Neutrophil (primary cell): ENCODE data around the gene TEDC2.
"Not testable (repeated sequence)": the region's sequence is repeated elsewhere in the genome, so short reads cannot be mapped to it uniquely, and the experiment has no call there.

ENCODE experiments used
- H3K27ac ChIP-seq: fragments of 200-600 bp; sonication (generic); 2 replicates; pipeline ENCODE4 v1.5.1; 2016; ENCODE audit warnings: mild to moderate bottlenecking, moderate library complexity
- H3K27me3 ChIP-seq: fragments of 200-600 bp; sonication (generic); 2 replicates; pipeline ENCODE4 v1.6.0; 2016; ENCODE audit warnings: mild to moderate bottlenecking
- H3K36me3 ChIP-seq: fragments of 200-600 bp; sonication (generic); 2 replicates; pipeline ENCODE4 v1.5.1; 2017
- H3K4me1 ChIP-seq, 2 experiments: fragments of 200-600 bp in 1 of 2; sonication (generic) in 1 of 2; 1 replicate in 1 of 2; 2 replicates in 1 of 2; pipeline versions ENCODE4 v1.5.1 to v1.6.1; 2013 to 2016; ENCODE audit warnings: low read depth in 1 of 2, low read length in 1 of 2, mild to moderate bottlenecking in 1 of 2, moderate library complexity in 1 of 2; ENCODE audit not compliant: control insufficient read depth in 1 of 2, insufficient read depth in 1 of 2
- H3K4me3 ChIP-seq, 2 experiments: fragments of 200-600 bp in 1 of 2; sonication (generic) in 1 of 2; 1 replicate in 1 of 2; 2 replicates in 1 of 2; pipeline ENCODE4 v1.5.1; 2013 to 2016; ENCODE audit warnings: low read depth in 1 of 2, low read length in 1 of 2, mild to moderate bottlenecking in 1 of 2, moderate library complexity in 1 of 2
- H3K9me3 ChIP-seq: fragments of 200-600 bp; sonication (generic); 2 replicates; pipeline ENCODE4 v1.5.1; 2016
- CTCF ChIP-seq: fragments of 200-600 bp; sonication (generic); IDR thresholded peaks from 2 replicates; pipeline ENCODE4 v1.5.1; 2016; ENCODE audit warnings: antibody characterized with exemption

TEDC2 gene

DNA sequence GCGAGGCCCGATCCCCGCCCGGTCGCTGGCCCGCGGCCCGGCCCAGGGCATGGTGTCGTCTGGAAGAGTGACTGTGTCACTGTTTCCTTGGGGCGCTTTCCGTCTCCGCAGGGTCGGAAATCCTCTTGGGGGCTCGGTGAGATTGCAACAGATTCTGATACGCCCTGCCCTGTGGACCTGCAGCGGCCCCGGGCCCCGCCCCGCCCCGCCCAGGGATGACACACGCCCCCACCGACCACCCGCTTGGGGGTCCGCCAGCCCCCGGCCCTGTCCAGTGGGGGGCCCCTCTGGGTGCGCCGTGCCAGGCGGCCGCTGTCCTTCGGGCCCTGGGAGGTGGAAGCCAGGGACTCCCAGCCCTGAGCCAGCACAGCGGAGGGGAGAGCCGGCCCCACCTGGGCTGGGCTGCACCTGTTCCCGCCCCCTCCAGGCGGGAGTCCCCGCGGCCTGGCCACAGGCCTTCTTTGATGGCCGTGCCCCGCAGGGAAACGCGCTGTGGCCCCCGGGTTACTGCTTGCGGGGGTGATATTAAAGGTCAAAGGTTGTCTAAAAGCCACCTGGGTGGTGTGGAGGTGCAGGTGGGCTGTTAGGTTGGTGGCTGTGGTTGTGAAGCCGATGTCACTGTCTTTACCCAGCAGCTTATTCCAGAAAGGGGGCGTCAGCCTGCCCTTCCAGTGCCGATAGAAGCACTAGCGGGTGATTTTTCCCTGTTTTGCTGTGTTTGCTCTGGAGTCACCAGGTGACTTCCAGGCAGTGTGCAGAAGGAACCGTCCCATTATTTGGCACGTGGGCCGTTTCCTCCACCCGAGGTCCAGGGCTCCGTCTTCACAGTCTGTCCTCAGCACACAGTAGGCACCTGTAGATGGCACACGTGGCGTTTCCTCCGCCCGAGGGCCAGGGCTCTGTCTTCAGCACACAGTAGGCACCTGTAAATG lies 15.8 kb downstream of the TEDC2 start:
- Histone ChIP-seq H3K4me3 (peak overlapping the region; percentile 69 to 85), H3K27me3 (peaks cover 55% of the 10 kb centered on the region), H3K36me3 (no peaks in the 10 kb centered on the region), H3K4me1 (peaks cover 24 to 34% of the 10 kb centered on the region in 2 experiments), H3K27ac (no peak overlapping the region), H3K9me3 (no peaks in the 10 kb centered on the region)
- TF ChIP-seq CTCF = no peak

DNA sequence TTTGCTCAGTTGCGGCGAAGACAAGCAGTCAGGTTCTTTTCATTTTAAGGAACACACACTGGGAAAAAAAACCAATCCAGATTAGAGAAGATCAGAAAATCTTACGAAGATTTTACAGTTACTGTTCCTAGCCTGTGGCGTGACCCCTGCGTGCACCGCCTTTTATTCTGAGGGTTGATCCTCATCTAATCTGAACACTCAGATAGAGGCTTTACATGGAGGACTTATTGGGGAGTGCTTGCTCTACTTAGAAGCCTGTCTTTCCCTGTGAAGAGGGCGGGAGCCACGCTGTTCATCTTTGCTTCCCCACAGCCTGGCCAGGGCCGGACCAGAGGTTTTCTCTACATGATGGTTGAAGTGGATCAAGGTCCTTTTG lies 16.4 kb downstream of the TEDC2 start:
- H3K9me3 ChIP-seq = no peaks in the 10 kb centered on the region
- no peak overlapping the region for H3K27ac ChIP-seq
- H3K4me1 ChIP-seq = peaks cover 24 to 30% of the 10 kb centered on the region in 2 experiments
- H3K36me3 ChIP-seq = no peaks in the 10 kb centered on the region
- H3K4me3 ChIP-seq = no peak overlapping the region
- no peak for TF ChIP-seq CTCF
- H3K27me3 ChIP-seq = peaks cover 48% of the 10 kb centered on the region

DNA sequence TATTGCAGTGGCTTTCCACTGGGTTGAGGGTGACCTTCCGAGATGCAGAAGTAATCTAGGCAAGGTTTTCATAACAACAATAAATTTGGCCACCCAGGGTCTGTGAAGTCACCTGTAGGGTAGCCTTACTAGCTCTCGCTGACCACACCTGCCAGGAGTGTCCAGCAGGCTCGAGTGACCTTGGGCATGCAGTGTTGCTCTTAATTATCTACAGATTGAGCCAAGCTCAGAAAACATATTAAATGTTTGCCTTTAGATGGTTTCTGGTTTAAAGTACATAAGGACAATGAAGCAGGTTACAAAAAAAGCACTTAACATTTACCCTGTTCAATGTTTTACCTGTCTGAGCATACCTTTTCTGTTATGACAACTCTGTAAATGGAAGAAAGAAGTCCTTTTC lies 16.8 kb downstream of the TEDC2 start:
- no peaks in the 10 kb centered on the region for H3K9me3 ChIP-seq
- peaks cover 24 to 26% of the 10 kb centered on the region in 2 experiments for H3K4me1 ChIP-seq
- H3K27ac ChIP-seq = no peak overlapping the region
- H3K27me3 ChIP-seq = peaks cover 44% of the 10 kb centered on the region
- no peak overlapping the region for H3K4me3 ChIP-seq
- no peaks in the 10 kb centered on the region for H3K36me3 ChIP-seq
- TF ChIP-seq CTCF = no peak

DNA sequence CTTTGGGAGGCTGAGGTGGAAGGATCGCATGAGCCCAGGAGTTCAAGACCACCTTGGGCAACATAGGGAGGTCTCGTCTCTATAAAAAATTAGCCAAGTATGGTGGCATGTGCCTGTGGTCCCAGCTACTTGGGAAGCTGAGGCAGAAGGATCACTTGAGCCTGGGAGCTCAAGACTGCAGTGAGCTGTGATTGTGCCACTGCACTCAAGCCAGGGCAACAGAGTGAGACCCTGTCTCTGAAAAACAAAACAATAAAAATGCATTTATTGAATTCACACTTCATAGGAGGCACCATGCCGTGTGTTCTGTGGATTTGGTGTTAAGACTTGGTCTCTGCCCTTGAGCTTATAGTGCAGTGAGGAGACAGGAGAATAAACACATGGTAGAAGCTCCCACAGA lies 17.4 kb downstream of the TEDC2 start:
- Histone ChIP-seq H3K4me3 (no peak overlapping the region), H3K36me3 (no peaks in the 10 kb centered on the region), H3K9me3 (no peaks in the 10 kb centered on the region), H3K27ac (no peak overlapping the region), H3K27me3 (peaks cover 38% of the 10 kb centered on the region), H3K4me1 (peaks cover 24 to 26% of the 10 kb centered on the region in 2 experiments)
- no peak for TF ChIP-seq CTCF

GRCh38 chr16:2478279-2478678 lies 18.4 kb downstream of the TEDC2 start:
- H3K27me3 ChIP-seq = peaks cover 29% of the 10 kb centered on the region
- no peak for TF ChIP-seq CTCF
- no peaks in the 10 kb centered on the region for H3K9me3 ChIP-seq
- H3K27ac ChIP-seq = no peak overlapping the region
- H3K4me1 ChIP-seq = peaks cover 21 to 23% of the 10 kb centered on the region in 2 experiments
- H3K4me3 ChIP-seq = no peak overlapping the region
- H3K36me3 ChIP-seq = no peaks in the 10 kb centered on the region

GRCh38 chr16:2479996-2480395 lies 20.1 kb downstream of the TEDC2 start:
- H3K9me3 ChIP-seq, H3K4me3 ChIP-seq, H3K27ac ChIP-seq, H3K4me1 ChIP-seq, H3K36me3 ChIP-seq: not testable (repeated sequence)
- peaks cover 13% of the 10 kb centered on the region for H3K27me3 ChIP-seq
